ENCODE data around the gene CORO2B.

- TF ChIP-seq CTCF (IDR thresholded peaks at IDR 0.05; ENCODE audit: insufficient read depth, low read length) = no peak
- TF ChIP-seq REST (IDR thresholded peaks at IDR 0.05; ENCODE audit: insufficient replicate concordance, low read depth) = no peak
Observed at GRCh38 chr15:68574629-68575028, 4.2 kb upstream of the CORO2B start.
